ENCODE measurements around the gene ANKS1B. TPM values are rescaled to one million over a fixed set of nuclear protein-coding genes. Genes with fewer than 3 reads are reported as not detected.

Gene ANKS1B
- total and polyA plus RNA-seq, 2 of the 4 experiments (the other 2 are of a cell fraction), result 0.17 to 0.18 TPM

- BruUV-seq (replicated peaks), result no TSS peak
- H3K4me2 ChIP-seq (ENCODE audit: low read depth, low read length), result no peak overlapping the region
- H3K9me1 ChIP-seq (ENCODE audit: insufficient read depth, low read length), result no peaks in the 10 kb centered on the region
- in situ Hi-C loops (cut with MboI; ENCODE audit: low sequenced_read_pairs), result no loop called here
- H2AK9ac ChIP-seq (replicated peaks; ENCODE audit: low read depth, low read length, poor library complexity), result no peak overlapping the region
- no peak overlapping the region for H2BK5ac ChIP-seq (ENCODE audit: low read depth, low read length, poor library complexity, severe bottlenecking)
- no peak overlapping the region for H3K18ac ChIP-seq (ENCODE audit: low read depth, low read length)
- no peak overlapping the region for H4K5ac ChIP-seq (ENCODE audit: low read depth, low read length)
- H4K8ac ChIP-seq (ENCODE audit: low read depth in 2 of 2, low read length in 2 of 2), result no peak overlapping the region
- H2AK5ac ChIP-seq (ENCODE audit: low read depth, low read length), result no peak overlapping the region
- no peak overlapping the region for H4K91ac ChIP-seq (ENCODE audit: insufficient read depth, low read depth, low read length)
- ATAC-seq (ENCODE audit: low read depth), result no peak
- no peak for DNase-seq
- H3K9ac ChIP-seq (ENCODE audit: low read depth, low read length), result no peak overlapping the region
- dilution Hi-C loops (cut with HindIII; ENCODE audit: low sequenced_read_pairs, unreplicated experiment), result no loop called here
- no peak overlapping the region for H3K56ac ChIP-seq (ENCODE audit: extremely low read depth, insufficient read depth, low read length)
- no peak overlapping the region for H2BK120ac ChIP-seq (ENCODE audit: low read depth, low read length)
- ChIA-PET POLR2A (ENCODE audit: unreplicated experiment) (no interaction called here), CTCF (no interaction called here)
- H3K4me3 ChIP-seq (ENCODE audit: insufficient read depth, low read depth, low read length), result no peak overlapping the region
- H3K23ac ChIP-seq (ENCODE audit: low read depth, low read length), result no peak overlapping the region
- no peak overlapping the region for H2BK15ac ChIP-seq (ENCODE audit: low read depth, low read length)
- no peaks in the 10 kb centered on the region for H3K79me1 ChIP-seq (ENCODE audit: low read depth in 1 of 2, low read length in 2 of 2)
- no peaks in the 10 kb centered on the region for H3K27me3 ChIP-seq (ENCODE audit: control insufficient read depth, insufficient read depth, low read length)
- no peak overlapping the region for H3K27ac ChIP-seq (ENCODE audit: insufficient read depth, low read length)
- peaks cover 12% of the 10 kb centered on the region for H3K9me3 ChIP-seq (ENCODE audit: control insufficient read depth, insufficient read depth, low read length)
- H3K14ac ChIP-seq (replicated peaks; ENCODE audit: low read depth, low read length), result no peak overlapping the region
- H3K36me3 ChIP-seq (ENCODE audit: control insufficient read depth, insufficient read depth, low read length), result no peaks in the 10 kb centered on the region
- no peaks in the 10 kb centered on the region for H3K4me1 ChIP-seq (ENCODE audit: control insufficient read depth, insufficient read depth, low read length)
- intact Hi-C loops (cut with micrococcal nuclease), result no loop called here
- WGBS, 2 experiments (ENCODE audit: extremely low coverage in 2 of 2, insufficient read length in 1 of 2), result no CpG with 5 or more reads among the region's 3 CpGs
- H4K20me1 ChIP-seq (ENCODE audit: insufficient read depth, low read length), result no peaks in the 10 kb centered on the region
- TF ChIP-seq CEBPB (IDR thresholded peaks at IDR 0.05; ENCODE audit: low read depth, low read length) (no peak), MXI1 (IDR thresholded peaks at IDR 0.05; ENCODE audit: borderline replicate concordance, low read depth, low read length) (no peak), MAFK (IDR thresholded peaks at IDR 0.05; ENCODE audit: low read depth, low read length) (no peak), RCOR1 (IDR thresholded peaks at IDR 0.05; ENCODE audit: insufficient replicate concordance, low read length) (no peak), NFE2L2 (IDR thresholded peaks at IDR 0.05; ENCODE audit: low read depth, low read length) (no peak), RAD21 (IDR thresholded peaks at IDR 0.05; ENCODE audit: low read length) (no peak), POLR2A (IDR thresholded peaks at IDR 0.05; ENCODE audit: low read depth, low read length) (no peak), ELK1 (IDR thresholded peaks at IDR 0.05; ENCODE audit: borderline replicate concordance, low read depth, low read length) (no peak), SMC3 (IDR thresholded peaks at IDR 0.05; ENCODE audit: low read depth, low read length) (no peak), BHLHE40 (IDR thresholded peaks at IDR 0.05; ENCODE audit: low read depth, low read length) (no peak), RFX5 (IDR thresholded peaks at IDR 0.05; ENCODE audit: low read depth, low read length) (no peak), MAZ (IDR thresholded peaks at IDR 0.05; ENCODE audit: borderline replicate concordance, low read depth, low read length) (no peak), CHD1 (IDR thresholded peaks at IDR 0.05; ENCODE audit: low read depth, low read length) (no peak), FOS (IDR thresholded peaks at IDR 0.05; ENCODE audit: low read depth, low read length) (no peak)
- TF ChIP-seq, protein P1, sequence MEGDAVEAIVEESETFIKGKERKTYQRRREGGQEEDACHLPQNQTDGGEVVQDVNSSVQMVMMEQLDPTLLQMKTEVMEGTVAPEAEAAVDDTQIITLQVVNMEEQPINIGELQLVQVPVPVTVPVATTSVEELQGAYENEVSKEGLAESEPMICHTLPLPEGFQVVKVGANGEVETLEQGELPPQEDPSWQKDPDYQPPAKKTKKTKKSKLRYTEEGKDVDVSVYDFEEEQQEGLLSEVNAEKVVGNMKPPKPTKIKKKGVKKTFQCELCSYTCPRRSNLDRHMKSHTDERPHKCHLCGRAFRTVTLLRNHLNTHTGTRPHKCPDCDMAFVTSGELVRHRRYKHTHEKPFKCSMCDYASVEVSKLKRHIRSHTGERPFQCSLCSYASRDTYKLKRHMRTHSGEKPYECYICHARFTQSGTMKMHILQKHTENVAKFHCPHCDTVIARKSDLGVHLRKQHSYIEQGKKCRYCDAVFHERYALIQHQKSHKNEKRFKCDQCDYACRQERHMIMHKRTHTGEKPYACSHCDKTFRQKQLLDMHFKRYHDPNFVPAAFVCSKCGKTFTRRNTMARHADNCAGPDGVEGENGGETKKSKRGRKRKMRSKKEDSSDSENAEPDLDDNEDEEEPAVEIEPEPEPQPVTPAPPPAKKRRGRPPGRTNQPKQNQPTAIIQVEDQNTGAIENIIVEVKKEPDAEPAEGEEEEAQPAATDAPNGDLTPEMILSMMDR (conservative IDR thresholded peaks at IDR 0.05; ENCODE audit: low read depth, low read length), result no peak
- TF ChIP-seq, protein P2, sequence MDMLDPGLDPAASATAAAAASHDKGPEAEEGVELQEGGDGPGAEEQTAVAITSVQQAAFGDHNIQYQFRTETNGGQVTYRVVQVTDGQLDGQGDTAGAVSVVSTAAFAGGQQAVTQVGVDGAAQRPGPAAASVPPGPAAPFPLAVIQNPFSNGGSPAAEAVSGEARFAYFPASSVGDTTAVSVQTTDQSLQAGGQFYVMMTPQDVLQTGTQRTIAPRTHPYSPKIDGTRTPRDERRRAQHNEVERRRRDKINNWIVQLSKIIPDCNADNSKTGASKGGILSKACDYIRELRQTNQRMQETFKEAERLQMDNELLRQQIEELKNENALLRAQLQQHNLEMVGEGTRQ (IDR thresholded peaks at IDR 0.05; ENCODE audit: low read depth, low read length), result no peak
- H2BK20ac ChIP-seq (ENCODE audit: low read depth, low read length), result no peak overlapping the region
- H2AFZ ChIP-seq (replicated peaks; ENCODE audit: low read length, poor library complexity), result no peak overlapping the region
- H3K4ac ChIP-seq (ENCODE audit: low read depth, low read length), result no peak overlapping the region
Measured at GRCh38 chr12:99367181-99367580, 617.6 kb downstream of the ANKS1B start.

All from IMR-90 (cell line).